ENCODE data around the gene DLAT.
"Not testable (repeated sequence)": the region's sequence is repeated elsewhere in the genome, so short reads cannot be mapped to it uniquely, and the experiment has no call there.

The DLAT gene

DNA sequence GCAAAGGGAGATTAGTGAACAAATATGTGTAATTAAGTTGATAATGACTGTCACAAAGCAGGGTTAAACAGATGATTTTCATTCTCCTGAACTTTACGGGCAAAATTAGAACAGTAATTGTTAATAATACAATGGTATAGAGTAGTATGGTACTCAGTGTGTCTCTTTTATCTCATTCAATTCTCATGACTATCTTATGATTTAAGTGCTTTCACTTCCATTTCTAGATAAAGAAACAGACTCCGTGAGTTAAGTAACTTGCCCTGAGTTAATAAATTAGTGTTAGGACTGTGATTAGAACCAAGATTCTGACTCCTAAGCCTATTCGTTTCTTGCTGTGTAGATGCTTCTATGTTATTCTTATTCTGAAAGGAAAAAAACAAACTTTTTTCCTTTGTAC is 26.6 kb downstream of the DLAT start:
- DNase-seq = no peak

DNA sequence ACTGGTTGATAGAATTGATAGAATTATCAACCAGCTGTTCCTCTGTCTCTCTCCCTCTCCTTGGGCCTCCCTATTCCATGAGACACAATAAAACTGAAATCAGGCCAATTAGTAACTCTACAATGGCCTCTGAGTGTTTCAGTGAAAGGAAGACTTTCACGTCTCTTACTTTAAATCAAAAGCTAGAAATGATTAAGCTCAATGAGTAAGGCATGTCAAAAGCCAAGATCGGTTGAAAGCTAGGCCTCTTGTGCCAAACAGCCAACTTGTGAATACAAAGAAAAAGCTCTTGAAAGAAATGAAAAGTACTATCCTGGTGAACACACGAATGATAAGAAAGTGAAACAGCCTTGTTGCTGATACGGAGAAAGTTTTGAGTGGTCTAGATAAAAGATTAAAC is 32.0 kb downstream of the DLAT start:
- DNase-seq = no peak

DNA sequence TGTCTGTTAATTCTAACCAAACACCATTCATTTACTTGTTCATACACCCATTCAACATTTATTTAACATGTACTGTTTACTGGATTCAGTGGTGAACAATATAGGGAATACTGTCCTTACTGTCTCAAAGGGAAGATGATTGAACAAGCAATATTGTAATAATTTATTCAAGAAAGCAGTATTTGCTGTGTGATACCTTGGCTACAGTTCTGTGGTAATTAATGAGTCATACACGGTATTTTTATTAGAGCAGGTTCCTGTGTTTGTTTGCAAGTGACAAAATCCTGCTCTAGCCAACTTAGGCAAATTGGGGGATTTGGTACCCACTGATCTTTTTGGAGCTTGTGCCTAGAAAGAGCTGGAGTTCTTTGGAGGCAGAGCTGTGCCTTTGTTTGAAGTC is 32.9 kb downstream of the DLAT start:
- no peak for DNase-seq

DNA sequence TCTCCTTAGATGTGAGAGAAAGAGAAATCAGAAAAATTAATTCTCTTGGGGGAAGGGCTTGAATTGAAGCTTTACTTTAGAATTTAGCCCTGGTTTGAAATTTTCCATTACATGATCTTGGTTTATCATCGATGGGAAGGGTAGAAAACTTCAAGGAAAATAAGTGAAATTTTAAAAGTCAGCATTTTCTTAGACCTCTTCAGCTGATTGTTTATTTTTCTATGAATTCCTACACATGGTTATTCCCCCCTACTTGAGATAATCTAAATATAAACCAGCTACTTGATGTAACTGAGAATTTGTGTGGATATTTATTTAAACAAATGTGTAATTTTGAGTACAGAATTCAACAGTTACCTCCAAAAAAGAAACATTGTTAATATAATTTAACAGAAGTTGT is 37.7 kb downstream of the DLAT start:
- no peak for DNase-seq

DNA sequence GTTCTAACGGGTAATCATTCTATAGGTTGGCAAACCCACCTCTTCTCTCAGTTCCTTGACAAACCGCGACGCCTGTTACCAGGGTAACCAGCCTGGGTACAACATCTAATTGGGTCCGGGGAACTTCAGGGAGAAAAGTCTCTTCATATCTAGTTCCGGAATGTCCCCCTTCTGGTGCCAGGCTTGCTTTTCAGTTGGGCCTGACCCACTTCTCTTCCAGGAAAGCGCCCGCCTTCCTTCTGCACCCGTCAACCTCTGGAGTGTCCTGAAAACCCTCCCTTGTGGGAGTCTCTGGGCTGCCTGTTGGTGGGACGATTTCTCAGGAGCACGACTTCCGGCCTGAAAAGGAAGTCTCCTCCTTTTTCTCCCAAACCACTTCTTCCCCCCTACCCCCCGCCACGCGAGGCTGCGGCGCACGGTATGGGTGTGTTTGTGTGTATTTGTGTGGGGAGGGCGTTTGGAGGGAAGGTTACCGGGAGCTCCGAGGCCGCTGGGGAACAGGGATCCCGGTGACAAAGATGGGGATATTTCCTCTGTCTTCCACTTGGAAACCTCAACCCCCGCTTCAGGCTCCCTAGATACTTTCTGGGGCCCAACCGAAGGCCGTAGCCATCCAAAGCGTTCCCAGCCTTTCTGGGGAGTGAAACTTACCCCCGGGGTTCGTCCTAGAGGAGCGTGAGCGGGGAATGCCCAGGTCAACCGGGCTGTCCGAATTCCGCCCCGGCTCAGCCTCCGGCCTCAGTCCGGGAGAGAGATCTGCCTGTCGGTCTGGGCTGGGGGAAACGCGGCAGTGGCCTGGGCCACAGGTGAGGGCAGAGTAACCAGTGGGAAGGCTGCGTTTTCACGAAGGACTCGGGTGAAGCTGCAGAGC is 49.0 kb downstream of the DLAT start, which contains the start of the genes NKAPD1 and PIH1D2:
NKAPD1 (plus strand) TSS at position 359 of the 871 bp plus-strand sequence. CDS start 1,276 bp downstream, outside the sequence.
PIH1D2 (minus strand) TSS at position 77 of the 871 bp plus-strand sequence. CDS start 843 bp downstream, outside the sequence.
- peak; percentile 80 for DNase-seq

DNA sequence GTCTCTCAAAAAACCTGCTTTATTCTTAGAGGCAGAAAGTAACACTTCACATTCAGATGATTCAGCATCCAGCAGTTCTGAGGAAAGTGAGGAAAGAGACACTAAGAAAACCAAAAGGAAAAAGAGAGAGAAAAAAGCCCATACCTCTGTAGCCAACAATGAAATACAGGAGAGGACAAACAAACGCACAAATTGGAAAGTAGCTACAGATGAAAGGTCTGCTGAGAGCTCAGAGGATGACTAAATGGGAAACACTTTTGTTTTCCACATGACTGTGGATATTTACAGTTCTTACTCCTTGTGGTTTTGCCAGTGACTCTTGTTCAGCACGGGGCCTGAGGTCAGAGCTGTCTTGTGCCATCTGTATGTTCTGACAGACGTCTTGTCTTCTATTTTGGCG is 57.5 kb downstream of the DLAT start:
- DNase-seq = no peak

DNA sequence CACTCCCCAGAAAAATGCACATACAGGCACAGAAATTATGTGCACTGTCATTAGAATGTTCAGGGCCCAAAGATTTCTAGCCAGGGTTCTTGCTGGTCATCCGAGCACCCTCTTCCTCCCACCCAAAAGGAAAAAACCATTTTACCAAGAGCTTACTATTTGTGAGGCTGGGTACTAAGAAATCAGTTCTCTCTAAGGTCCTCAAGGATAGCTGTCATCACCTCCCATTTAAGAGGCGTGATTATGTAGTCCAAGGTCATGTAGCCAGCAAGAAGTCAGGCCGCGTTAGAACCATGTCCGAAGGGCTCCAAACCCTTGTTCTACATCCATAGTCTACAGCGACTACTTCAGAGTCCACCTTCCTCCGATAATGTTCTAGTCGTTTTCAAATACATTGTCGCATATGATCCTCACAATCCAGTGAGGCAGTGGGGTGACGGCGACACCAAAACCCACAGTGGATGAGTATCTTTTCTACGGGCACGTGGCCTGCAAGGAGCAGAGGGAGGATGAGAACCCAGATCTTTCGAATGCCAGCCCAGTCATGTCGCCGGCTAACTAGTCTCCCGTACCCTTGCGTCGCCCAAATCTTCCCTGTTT is 60.7 kb downstream of the DLAT start:
- DNase-seq = peak; percentile 28

DNA sequence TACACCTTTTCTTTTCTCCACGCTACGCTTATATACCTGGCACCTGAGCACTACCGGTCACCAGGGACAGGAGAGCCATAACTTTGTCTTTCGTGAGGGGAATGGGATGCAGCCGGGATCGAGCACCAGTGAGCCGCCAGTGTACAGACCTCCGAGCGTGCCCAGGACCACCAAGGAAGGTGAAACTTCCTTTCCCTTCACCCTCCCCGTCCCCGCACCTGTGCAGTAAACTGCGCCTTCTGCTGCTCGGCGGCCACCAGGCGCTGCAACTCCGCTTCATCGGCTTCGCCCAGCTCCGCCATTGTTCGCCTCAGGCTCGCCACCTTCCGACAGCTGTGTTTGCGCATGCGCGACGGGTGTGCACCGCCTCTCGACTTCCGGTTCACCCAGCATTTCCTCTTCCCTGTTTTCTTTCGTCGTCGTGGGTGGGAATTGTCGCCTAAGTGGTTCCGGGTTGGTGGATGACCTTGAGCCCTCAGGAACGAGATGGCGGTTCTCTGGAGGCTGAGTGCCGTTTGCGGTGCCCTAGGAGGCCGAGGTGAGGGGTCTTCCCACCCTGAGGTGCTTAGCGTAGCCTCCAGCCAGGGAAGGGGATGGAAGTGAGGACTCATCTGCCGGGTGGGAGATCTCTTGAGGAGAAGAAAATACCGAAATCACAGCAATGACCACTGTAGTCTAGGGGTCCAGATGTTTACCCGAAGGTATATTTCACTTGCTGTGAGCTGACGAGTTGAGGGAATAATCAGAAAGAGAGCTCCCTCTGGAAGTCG is 61.4 kb downstream of the DLAT start, which contains the start of the genes SDHD and TIMM8B:
SDHD (plus strand) TSS at position 452 of the 770 bp plus-strand sequence; CDS start at position 487, 35 bp downstream.
TIMM8B (minus strand) TSS at position 335 of the 770 bp plus-strand sequence; CDS start at position 302, 33 bp downstream.
- peak; percentile 95 for DNase-seq

DNA sequence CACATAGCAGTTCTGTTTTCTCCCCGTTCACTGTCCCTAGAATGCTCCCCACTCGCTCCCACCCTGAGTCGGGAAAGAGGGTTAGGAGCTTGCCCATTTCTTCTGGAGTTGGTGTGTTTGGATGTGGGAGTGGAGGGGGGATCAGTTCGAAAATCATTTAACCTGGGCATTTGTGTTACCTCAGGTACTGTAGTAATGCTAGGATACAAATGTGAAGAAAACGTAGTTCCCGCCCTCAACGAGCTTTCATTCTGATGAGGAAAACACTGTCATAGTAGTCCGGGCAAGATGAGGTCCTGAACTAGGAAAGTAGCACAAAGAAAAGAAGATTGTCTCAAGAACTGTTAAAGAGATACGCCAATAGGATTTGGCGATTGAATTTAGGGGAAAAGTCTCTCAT is 62.0 kb downstream of the DLAT start:
- DNase-seq = no peak

DNA sequence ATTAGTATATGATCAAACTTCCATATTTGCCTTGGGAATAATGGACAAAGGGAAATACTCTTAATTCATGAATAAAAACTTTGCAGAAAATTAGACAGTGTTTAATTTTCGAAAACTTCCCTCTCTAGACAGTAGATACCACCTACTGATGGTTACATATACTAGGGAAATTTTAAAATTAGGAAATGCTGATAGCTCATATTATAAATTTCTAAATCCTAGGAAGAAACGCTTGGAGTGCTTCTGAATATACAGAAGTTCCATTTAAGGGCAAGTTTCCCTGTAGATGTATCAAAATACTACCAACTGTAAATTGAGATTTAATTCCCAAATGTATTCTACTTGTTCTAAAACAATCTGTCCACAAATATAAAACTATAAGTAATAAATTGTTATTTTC is 70.1 kb downstream of the DLAT start:
- not testable (repeated sequence) for DNase-seq

DNA sequence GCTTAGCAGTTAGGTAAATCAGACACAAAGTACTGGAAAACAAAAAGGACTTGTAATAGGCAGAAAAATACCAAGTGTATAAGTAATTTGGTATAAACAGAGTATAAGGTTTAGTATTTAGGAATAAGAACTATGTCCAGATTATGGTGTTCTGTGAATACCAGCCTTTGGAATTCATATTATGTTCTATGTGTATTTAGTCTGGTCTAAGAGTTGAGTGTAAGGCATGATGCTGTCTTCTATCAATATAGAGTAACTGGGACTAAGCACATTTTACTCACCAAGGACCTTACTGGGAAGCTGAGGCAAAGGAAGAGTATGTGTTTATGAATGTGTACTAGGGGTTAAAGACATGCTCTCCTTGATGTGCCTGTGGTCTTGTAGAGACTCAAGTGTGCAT is 71.0 kb downstream of the DLAT start:
- DNase-seq = no peak

DNA sequence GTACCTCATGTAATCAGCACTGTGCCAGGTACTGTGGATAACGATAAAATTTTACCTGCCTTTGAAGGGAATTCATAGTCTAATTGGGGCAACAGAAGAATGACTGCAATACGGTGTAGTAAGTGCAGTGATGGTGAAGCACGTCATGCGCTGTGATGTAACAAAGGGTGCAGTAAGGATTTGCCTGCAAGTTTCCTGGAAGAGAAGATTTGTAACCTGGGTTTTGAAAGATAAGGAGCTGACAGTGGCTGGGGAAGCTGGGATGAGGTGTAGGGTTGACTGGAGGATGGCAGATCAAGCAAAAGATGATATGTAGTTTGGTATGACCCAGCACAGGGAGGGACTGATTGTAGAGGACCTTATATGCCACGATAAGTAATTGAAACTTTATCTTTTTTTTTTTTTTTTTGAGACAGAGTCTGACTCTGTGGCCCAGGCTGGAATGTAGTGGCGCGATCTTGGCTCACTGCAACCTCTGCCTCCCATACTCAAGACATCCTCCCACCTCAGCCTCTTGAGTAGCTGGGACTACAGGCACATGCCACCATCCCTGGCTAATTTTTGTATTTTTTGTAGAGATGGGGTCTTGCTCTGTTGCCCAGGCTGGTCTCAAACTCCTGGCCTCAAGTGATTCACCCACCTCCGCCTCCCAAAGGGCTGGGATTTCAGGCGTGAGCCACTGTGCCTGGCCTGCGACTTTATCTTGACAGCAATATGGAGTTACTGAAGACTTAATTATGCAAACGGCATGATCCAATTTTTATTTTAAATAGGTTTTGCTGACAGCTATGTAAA is 72.7 kb downstream of the DLAT start:
- no peak for DNase-seq

DNA sequence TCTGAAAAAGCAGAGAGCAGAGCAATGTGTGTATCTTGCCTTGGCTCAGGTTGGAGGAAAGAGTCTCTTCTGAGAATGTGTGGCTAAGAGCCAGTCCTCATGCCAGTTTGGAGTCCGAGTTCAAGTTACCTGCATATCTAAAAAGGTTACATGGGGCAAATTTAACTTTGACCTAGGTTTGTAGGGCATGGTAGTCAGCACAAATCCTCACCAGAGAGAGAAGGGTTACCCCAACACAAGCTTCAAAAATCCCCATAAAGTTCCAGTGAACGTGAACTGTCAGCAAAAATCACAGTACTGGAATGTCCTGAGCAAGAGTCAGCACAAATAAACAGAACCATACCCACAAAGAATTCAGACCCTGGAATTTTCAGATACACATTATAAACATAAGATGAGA is 75.3 kb downstream of the DLAT start:
- DNase-seq = no peak

DNA sequence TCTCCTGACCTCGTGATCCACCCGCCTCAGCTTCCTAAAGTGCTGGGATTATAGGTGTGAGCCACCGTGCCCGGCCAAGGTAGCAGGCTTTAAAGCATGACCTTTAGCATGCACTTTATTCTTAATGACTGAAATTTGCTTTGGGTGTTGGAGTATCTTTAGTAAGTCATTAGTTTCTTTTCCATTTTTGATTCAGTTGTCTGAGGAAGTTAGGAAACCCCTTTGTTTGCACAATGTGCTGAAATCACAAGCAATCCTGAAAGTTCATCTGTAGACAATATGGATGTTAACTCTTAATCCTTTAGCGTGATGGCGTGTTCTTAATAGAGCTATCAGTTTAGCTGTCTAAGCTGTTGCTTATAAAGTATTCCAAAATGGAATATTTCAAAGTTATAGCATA is 78.2 kb downstream of the DLAT start:
- no peak for DNase-seq

DNA sequence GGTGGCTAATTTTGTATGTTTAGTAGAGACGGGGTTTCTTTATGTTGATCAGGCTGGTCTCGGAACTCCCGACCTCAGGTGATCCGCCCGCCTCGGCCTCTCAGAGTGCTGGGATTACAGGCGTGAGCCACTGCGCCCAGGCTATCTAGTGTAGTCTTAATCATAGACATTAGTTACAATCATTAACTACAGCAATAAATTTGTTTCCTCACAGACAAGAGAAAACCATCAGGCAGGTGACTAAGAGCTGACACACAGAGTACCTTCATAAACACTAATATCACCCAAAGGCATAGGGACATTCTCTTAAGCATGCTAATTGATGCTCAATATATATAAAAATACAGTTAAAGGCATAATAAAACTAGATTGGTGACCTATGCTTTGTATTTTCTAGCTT is 80.9 kb downstream of the DLAT start:
- no peak for DNase-seq

All from CD4-positive, alpha-beta T cell treated with Interleukin-6 for 4 hours (primary cell).